Measurements from ENCODE around the gene KCNN3.
A peak's percentile ranks its signal among the peaks of the same experiment; 100 is the strongest.
"Not testable (repeated sequence)": the region's sequence is repeated elsewhere in the genome, so short reads cannot be mapped to it uniquely, and the experiment has no call there.

Gene KCNN3

DNA sequence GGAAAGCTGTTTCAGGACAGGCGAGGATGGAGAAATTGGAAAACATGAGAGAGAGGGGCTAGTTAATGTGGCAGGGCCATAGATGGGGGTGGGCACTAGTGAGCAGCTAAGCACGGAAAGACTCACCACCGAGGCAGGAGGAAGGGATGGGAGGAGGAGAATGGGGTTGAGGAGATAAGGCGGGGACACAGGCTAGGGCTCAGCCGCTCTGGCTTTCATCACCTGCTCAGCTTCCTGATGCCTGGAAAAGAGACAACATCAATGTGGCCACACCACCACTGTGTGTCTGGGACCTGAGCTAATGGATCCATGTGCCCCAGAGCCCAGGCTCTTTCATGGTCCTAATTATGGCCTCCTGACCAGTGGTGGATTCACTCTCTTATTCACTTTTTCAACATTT, 38.9 kb upstream of the KCNN3 start (continued):
- TF ChIP-seq, protein P1, sequence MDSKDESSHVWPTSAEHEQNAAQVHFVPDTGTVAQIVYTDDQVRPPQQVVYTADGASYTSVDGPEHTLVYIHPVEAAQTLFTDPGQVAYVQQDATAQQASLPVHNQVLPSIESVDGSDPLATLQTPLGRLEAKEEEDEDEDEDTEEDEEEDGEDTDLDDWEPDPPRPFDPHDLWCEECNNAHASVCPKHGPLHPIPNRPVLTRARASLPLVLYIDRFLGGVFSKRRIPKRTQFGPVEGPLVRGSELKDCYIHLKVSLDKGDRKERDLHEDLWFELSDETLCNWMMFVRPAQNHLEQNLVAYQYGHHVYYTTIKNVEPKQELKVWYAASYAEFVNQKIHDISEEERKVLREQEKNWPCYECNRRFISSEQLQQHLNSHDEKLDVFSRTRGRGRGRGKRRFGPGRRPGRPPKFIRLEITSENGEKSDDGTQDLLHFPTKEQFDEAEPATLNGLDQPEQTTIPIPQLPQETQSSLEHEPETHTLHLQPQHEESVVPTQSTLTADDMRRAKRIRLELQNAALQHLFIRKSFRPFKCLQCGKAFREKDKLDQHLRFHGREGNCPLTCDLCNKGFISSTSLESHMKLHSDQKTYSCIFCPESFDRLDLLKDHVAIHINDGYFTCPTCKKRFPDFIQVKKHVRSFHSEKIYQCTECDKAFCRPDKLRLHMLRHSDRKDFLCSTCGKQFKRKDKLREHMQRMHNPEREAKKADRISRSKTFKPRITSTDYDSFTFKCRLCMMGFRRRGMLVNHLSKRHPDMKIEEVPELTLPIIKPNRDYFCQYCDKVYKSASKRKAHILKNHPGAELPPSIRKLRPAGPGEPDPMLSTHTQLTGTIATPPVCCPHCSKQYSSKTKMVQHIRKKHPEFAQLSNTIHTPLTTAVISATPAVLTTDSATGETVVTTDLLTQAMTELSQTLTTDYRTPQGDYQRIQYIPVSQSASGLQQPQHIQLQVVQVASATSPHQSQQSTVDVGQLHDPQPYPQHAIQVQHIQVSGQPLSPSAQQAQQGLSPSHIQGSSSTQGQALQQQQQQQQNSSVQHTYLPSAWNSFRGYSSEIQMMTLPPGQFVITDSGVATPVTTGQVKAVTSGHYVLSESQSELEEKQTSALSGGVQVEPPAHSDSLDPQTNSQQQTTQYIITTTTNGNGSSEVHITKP (tag by site-specific recombination; IDR thresholded peaks at IDR 0.05): no peak
- TF ChIP-seq ZNF404 (tag by site-specific recombination; IDR thresholded peaks at IDR 0.05): no peak
- TF ChIP-seq ZNF311 (tag by site-specific recombination; IDR thresholded peaks at IDR 0.05; ENCODE audit: borderline replicate concordance): no peak
- TF ChIP-seq KLF10 (tag by site-specific recombination; IDR thresholded peaks at IDR 0.05): no peak
- TF ChIP-seq ZNF157 (tag by site-specific recombination; IDR thresholded peaks at IDR 0.05): no peak
- TF ChIP-seq, protein P2, sequence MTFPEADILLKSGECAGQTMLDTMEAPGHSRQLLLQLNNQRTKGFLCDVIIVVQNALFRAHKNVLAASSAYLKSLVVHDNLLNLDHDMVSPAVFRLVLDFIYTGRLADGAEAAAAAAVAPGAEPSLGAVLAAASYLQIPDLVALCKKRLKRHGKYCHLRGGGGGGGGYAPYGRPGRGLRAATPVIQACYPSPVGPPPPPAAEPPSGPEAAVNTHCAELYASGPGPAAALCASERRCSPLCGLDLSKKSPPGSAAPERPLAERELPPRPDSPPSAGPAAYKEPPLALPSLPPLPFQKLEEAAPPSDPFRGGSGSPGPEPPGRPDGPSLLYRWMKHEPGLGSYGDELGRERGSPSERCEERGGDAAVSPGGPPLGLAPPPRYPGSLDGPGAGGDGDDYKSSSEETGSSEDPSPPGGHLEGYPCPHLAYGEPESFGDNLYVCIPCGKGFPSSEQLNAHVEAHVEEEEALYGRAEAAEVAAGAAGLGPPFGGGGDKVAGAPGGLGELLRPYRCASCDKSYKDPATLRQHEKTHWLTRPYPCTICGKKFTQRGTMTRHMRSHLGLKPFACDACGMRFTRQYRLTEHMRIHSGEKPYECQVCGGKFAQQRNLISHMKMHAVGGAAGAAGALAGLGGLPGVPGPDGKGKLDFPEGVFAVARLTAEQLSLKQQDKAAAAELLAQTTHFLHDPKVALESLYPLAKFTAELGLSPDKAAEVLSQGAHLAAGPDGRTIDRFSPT (tag by site-specific recombination; IDR thresholded peaks at IDR 0.05): no peak
- TF ChIP-seq ZNF175 (tag by site-specific recombination; IDR thresholded peaks at IDR 0.05): no peak
- no peak for TF ChIP-seq FEZF1 (tag by site-specific recombination; IDR thresholded peaks at IDR 0.05)
- no peak for TF ChIP-seq HOXD13 (CRISPR knock-in tag; IDR thresholded peaks at IDR 0.05; ENCODE audit: borderline replicate concordance)
- no peak for TF ChIP-seq ZNF391 (tag by site-specific recombination; IDR thresholded peaks at IDR 0.05; ENCODE audit: borderline replicate concordance, low read depth)
- TF ChIP-seq ZNF707 (tag by site-specific recombination; IDR thresholded peaks at IDR 0.05): no peak

DNA sequence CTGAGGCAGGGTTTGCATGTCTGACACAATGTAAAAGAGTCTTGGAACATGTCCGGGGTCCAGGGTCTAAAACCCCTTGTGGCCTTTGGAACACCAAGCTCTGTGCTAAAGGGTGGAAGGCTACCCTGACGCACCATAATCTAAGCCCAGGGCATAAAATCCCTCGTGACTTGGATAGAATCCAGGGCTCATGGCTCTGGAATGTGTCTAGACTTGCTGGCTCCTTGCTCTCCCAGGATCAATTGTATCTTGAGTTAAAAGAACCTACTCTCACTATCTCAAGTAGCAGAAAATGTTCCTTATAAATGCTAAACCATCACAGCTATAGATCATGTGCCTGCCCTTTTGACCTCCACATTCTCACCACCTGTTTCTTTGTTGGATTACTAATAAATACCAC, 38.0 kb upstream of the KCNN3 start:
- H3K36me3 ChIP-seq (ENCODE audit: control insufficient read depth in 2 of 2, insufficient read depth in 1 of 2, low read length in 2 of 2); H3K9me3 ChIP-seq (ENCODE audit: control insufficient read depth, insufficient read depth, low read depth, low read length); POLR2A ChIA-PET; H3K4me3 ChIP-seq (ENCODE audit: low read depth, low read length); H3K4me1 ChIP-seq (ENCODE audit: control insufficient read depth, insufficient read depth, low read length); H3K27ac ChIP-seq (ENCODE audit: extremely low read depth, low read depth, low read length): not testable (repeated sequence)
- TF ChIP-seq ZNF394 (tag by site-specific recombination; IDR thresholded peaks at IDR 0.05; ENCODE audit: borderline replicate concordance): peak; percentile 15; the same call in 1 of the 2 replicates
- TF ChIP-seq SETDB1 (IDR thresholded peaks at IDR 0.05; ENCODE audit: insufficient read length, low read length): peak; percentile 20
- CTCF ChIA-PET: interaction anchor here (1.4 kb wide), 1 partner anchor 239 kb away, joined by 4 read pairs; no protein-coding TSS in a partner anchor

- POLR2A ChIA-PET: no interaction called here
- H3K4me1 ChIP-seq (ENCODE audit: control insufficient read depth, insufficient read depth, low read length): no peaks in the 10 kb centered on the region
- no peak overlapping the region for H3K27ac ChIP-seq (ENCODE audit: extremely low read depth, low read depth, low read length)
- H3K36me3 ChIP-seq (ENCODE audit: control insufficient read depth in 2 of 2, insufficient read depth in 1 of 2, low read length in 2 of 2): no peaks in the 10 kb centered on the region
- TF ChIP-seq TRIM28 (IDR thresholded peaks at IDR 0.05; ENCODE audit: borderline replicate concordance, low read length): peak; percentile 67; the same call in 1 of the 2 replicates
- no peak for TF ChIP-seq ZNF48 (tag by site-specific recombination; IDR thresholded peaks at IDR 0.05)
- 0 out of 2 replicates have a peak, but pooled peaks have one; percentile 13 for TF ChIP-seq ZNF654 (tag by site-specific recombination; IDR thresholded peaks at IDR 0.05; ENCODE audit: low read depth)
- no peaks in the 10 kb centered on the region for H3K9me3 ChIP-seq (ENCODE audit: control insufficient read depth, insufficient read depth, low read depth, low read length)
- CTCF ChIA-PET: interaction anchor here (0.6 to 2.2 kb wide), 7 partner anchors 38 to 237 kb away, joined by 3 to 7 read pairs (median 3); no protein-coding TSS in a partner anchor
- H3K4me3 ChIP-seq (ENCODE audit: low read depth, low read length): no peak overlapping the region
These were observed 36.6 kb upstream of the KCNN3 start for GRCh38 chr1:154906621-154907081.
